HS-27A (cell line): ENCODE data around the gene GTF3C4.
"Not testable (repeated sequence)": the region's sequence is repeated elsewhere in the genome, so short reads cannot be mapped to it uniquely, and the experiment has no call there.

Experiments used
- DNase-seq: peaks from one replicate; pipeline ENCODE4 v3.0.0-alpha.2; 2012; ENCODE audit warnings: low read depth, missing footprints

GTF3C4 gene

GRCh38 chr9:132699956-132700355, 29.7 kb downstream of the GTF3C4 start:
- DNase-seq, result no peak

- no peak for DNase-seq
Measured at GRCh38 chr9:132702254-132702653, 32.0 kb downstream of the GTF3C4 start.

GRCh38 chr9:132703336-132703735, 33.1 kb downstream of the GTF3C4 start:
- no peak for DNase-seq

- DNase-seq, result no peak
Measured at GRCh38 chr9:132708239-132708638, 38.0 kb downstream of the GTF3C4 start.

- DNase-seq, result no peak
Measured at GRCh38 chr9:132708769-132709430, 38.6 kb downstream of the GTF3C4 start.

GRCh38 chr9:132710333-132710732, 40.1 kb downstream of the GTF3C4 start:
- no peak for DNase-seq

GRCh38 chr9:132711152-132711551, 40.9 kb downstream of the GTF3C4 start:
- not testable (repeated sequence) for DNase-seq

GRCh38 chr9:132711846-132712245, 41.6 kb downstream of the GTF3C4 start:
- no peak for DNase-seq

GRCh38 chr9:132712753-132713152, 42.5 kb downstream of the GTF3C4 start:
- no peak for DNase-seq

GRCh38 chr9:132716007-132716406, 45.7 kb downstream of the GTF3C4 start:
- DNase-seq, result no peak

GRCh38 chr9:132717326-132717945, 47.2 kb downstream of the GTF3C4 start:
- DNase-seq, result no peak

- DNase-seq, result not testable (repeated sequence)
Measured at GRCh38 chr9:132718381-132718928, 48.2 kb downstream of the GTF3C4 start.

- no peak for DNase-seq
Measured at GRCh38 chr9:132721661-132722060, 51.4 kb downstream of the GTF3C4 start.

GRCh38 chr9:132722564-132723065, 52.4 kb downstream of the GTF3C4 start:
- no peak for DNase-seq

- no peak for DNase-seq
Measured at GRCh38 chr9:132723809-132724208, 53.5 kb downstream of the GTF3C4 start.

GRCh38 chr9:132725306-132725705, 55.0 kb downstream of the GTF3C4 start:
- no peak for DNase-seq

GRCh38 chr9:132726576-132727130, 56.4 kb downstream of the GTF3C4 start:
- no peak for DNase-seq

GRCh38 chr9:132728071-132728470, 57.8 kb downstream of the GTF3C4 start:
- no peak for DNase-seq

GRCh38 chr9:132728497-132728896, 58.2 kb downstream of the GTF3C4 start:
- DNase-seq, result no peak

GRCh38 chr9:132729235-132729890, 59.1 kb downstream of the GTF3C4 start:
- no peak for DNase-seq

- DNase-seq, result no peak
Measured at GRCh38 chr9:132730054-132731033, 60.1 kb downstream of the GTF3C4 start.
